ENCODE results near the gene NCR2. TPM values are rescaled to one million over a fixed set of nuclear protein-coding genes. Genes with fewer than 3 reads are reported as not detected.

NCR2 gene
- total and polyA plus RNA-seq, 2 of the 13 experiments (the other 11 are each of a cell fraction or from before 2014, with no cell fraction given), result not detected

- no peak for TF ChIP-seq RFX5 (IDR thresholded peaks at IDR 0.05; ENCODE audit: low read depth, low read length)
- no peak for TF ChIP-seq U2AF1 (optimal IDR thresholded peaks at IDR 0.05; ENCODE audit: low read depth, low read length)
- TF ChIP-seq ZBTB38 (CRISPR knock-in tag; IDR thresholded peaks at IDR 0.05), result no peak
- no peak for TF ChIP-seq ZNF790 (CRISPR knock-in tag; IDR thresholded peaks at IDR 0.05; ENCODE audit: borderline replicate concordance)
- TF ChIP-seq AGO2 (optimal IDR thresholded peaks at IDR 0.05; ENCODE audit: low read depth, low read length), result no peak
- no peak for TF ChIP-seq KDM5B (CRISPR knock-in tag; IDR thresholded peaks at IDR 0.05; ENCODE audit: borderline replicate concordance)
- no peak for TF ChIP-seq ESRRA (CRISPR knock-in tag; IDR thresholded peaks at IDR 0.05; ENCODE audit: low read depth)
- TF ChIP-seq IRF1 (CRISPR knock-in tag; IDR thresholded peaks at IDR 0.05; ENCODE audit: low read depth), result no peak
- TF ChIP-seq CTCF (CRISPR knock-in tag; IDR thresholded peaks at IDR 0.05), result peak; percentile 20; the same call in 1 of the 2 replicates
- TF ChIP-seq NR1H2 (CRISPR knock-in tag; IDR thresholded peaks at IDR 0.05; ENCODE audit: borderline replicate concordance, low read depth), result no peak
- no peak for TF ChIP-seq ZNF619 (CRISPR knock-in tag; IDR thresholded peaks at IDR 0.05)
- no peak for TF ChIP-seq ZNF414 (CRISPR knock-in tag; IDR thresholded peaks at IDR 0.05)
- TF ChIP-seq PCBP2 (optimal IDR thresholded peaks at IDR 0.05; ENCODE audit: low read depth, low read length, poor library complexity, severe bottlenecking), result no peak
- no peak for TF ChIP-seq ZZZ3 (CRISPR knock-in tag; IDR thresholded peaks at IDR 0.05; ENCODE audit: borderline replicate concordance)
- peak; percentile 4 for TF ChIP-seq RBM39 (IDR thresholded peaks at IDR 0.05; ENCODE audit: low read depth, low read length, poor library complexity, severe bottlenecking)
- TF ChIP-seq KMT2B (CRISPR knock-in tag; IDR thresholded peaks at IDR 0.05), result no peak
- TF ChIP-seq SMAD1 (CRISPR knock-in tag; IDR thresholded peaks at IDR 0.05; ENCODE audit: borderline replicate concordance, low read depth), result no peak
- TF ChIP-seq, protein P1, sequence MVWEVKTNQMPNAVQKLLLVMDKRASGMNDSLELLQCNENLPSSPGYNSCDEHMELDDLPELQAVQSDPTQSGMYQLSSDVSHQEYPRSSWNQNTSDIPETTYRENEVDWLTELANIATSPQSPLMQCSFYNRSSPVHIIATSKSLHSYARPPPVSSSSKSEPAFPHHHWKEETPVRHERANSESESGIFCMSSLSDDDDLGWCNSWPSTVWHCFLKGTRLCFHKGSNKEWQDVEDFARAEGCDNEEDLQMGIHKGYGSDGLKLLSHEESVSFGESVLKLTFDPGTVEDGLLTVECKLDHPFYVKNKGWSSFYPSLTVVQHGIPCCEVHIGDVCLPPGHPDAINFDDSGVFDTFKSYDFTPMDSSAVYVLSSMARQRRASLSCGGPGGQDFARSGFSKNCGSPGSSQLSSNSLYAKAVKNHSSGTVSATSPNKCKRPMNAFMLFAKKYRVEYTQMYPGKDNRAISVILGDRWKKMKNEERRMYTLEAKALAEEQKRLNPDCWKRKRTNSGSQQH (CRISPR knock-in tag; IDR thresholded peaks at IDR 0.05; ENCODE audit: low read depth), result no peak
- TF ChIP-seq HNRNPK (IDR thresholded peaks at IDR 0.05; ENCODE audit: low read depth, low read length, poor library complexity, severe bottlenecking), result no peak
Measured at GRCh38 chr6:41371461-41371991, 36.1 kb downstream of the NCR2 start (continued).

Measured in HepG2 (cell line).